Stimulated activated CD4-positive, alpha-beta T cell treated with anti-CD3 and anti-CD28 coated beads, Interleukin-15, amount 100 ng/mL, for 24 hours (primary cell): Measurements from ENCODE around the gene CCL4.

Experiments used
- DNase-seq: peaks from one replicate; pipeline ENCODE4 v3.0.0-alpha.2; 2020

Gene CCL4

DNA sequence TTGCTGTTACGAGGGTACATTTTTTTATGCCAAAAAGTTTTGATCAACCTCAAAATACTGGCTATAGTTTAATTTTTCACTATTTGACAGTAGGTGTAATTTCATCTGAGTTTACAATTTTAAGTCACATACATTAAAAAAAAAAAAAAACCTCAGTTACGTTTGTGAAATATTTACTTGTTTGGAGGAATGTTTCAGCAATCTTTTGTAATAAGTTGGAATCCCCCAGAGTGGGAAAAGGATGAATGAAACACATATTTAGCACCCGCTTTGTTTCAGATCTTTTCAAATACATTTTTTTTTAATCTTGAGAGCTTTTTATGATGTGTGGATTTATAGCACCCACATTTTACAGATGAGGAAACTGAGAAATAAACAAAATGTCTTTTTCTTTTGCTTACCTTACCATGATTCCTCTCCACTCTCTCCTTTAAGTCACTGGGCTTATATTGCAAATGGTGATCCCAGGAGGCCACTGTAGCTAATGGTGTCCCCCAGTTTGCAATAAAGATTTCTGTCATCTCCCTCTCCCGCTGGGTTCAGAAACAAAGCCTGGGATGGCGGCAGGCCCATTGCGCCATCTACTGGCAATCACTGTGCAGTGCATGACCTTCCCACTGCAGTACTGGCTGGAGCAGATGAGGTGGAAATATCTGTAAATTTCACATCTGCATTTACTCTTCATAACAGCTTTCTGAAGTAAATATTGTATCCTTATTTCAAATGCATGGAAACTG is 45.1 kb downstream of the CCL4 start:
- peak; percentile 67 for DNase-seq

DNA sequence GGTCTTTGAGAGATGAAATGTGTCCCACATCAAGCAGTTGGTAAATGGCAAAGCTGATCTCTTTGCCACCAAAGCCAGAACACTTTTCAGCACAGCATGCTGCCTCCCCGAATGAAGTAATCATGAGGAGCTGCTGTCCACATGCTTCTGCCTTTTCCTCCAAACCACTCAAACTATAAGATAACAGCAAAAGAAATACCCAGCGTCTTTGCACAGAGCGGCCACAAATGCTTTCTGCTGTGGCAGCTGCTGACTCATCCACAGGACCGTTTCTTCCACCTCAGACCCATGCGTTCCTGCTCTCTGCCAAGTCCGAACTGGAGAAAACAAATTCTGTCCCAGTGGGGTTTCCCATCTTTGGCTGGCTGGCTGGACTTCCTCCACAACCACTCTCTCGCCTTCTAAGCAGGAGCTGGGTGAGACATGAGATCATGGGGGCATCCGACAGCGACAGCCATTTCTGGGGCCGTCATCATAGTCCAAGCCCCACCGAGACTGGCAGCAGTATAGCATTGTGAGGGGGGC is 45.7 kb downstream of the CCL4 start:
- DNase-seq = peak; percentile 7

DNA sequence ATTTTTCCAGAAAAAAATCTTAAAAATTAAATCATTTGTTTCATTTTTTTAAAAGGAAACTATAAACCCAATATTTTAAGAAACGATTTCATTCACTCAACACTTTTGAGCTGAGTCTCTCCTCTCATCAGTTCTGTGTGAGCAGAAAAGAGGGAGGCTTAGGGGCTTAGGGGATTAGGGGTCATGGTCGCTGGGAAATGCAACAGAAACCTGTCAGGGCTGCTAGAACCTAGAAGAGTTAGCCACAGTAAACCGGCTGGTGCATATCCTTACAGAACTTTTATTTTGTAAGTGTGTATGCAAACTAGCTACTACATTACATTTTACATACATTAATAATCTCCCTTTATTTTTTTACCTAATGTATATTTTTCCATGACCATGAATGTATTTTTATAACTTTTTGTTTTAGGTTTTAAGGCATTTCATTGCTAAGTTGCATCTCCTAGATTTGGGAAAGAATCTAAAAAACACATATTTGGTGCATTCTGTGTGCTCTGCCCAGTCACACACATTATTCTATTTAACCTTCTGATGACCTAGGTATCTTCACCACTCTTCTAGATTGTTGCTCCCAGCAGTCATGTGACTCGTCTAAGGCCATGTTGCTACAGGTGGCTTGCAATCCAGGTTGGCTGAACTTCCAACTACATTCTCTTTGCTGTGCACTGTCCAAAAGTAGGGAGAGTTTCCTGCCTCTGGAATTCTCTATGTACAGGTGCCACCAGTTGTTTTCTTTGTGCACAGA is 48.4 kb downstream of the CCL4 start:
- no peak for DNase-seq

DNA sequence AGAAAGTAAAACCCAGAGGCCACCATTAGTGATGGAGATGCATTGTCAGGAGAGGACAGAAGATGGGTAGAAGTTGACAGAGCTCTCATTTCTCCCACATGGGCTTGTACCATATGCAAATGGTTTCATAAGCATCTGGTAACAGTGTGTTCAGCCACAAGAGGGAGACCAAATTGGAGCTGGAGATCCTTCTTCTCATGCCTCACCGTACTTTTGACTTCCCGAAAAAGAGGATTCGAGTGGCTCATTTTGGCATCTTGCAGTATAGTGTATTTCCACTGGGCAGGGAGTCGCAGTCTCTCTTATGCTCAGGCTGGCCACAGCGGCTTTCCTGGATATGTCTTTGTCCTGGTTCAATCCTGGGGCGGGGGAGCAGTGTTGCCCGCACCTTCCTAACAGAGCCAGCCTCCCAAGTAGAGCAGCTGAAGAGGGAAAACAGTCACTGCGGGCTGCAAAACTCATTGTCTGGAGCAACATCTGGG is 49.1 kb downstream of the CCL4 start:
- DNase-seq = no peak

DNA sequence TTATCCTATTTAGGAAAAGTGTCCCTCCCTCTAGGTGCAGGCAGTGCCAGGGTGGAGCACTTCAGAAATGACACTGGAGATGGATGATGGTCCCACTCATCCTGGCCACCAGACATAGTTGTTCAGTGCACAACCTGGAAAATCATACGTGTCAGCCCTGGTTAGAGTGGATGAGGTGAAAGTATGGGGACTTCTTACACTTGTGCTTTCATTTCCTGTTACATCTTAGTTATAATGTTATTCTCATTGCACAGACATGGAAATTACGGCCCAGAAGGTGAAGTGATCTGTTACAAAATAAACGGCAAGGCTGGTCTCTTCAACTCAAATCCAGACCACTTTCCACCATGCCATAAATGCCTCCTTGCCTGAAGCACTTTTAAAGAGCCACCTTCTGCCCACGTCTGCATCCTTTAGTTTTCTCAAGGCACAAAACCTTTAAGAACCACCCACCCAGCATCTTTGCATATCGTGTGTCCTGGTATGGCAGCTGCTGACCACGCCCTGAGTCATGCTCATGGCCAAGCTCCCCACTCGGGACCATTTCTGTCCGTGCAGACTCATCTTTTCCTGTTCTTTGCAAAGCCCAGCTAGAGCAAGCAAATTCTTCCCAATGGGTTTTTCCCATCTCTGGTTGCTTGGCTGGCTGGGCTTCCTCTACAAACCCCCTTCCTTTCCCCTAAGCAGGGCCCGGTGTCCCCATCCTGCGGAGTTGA is 50.4 kb downstream of the CCL4 start:
- no peak for DNase-seq
